Mesothelial cell of epicardium (in vitro differentiated cells): ENCODE data around the gene GALR1. TPM values are rescaled to one million over a fixed set of nuclear protein-coding genes. Genes with fewer than 3 reads are reported as not detected.
"Not testable (repeated sequence)": the region's sequence is repeated elsewhere in the genome, so short reads cannot be mapped to it uniquely, and the experiment has no call there.

ENCODE experiments used
- DNase-seq, 2 experiments: peaks; one replicate each; pipeline ENCODE4 v3.0.0; 2021; ENCODE audit warnings: low spot score in 2 of 2; ENCODE audit not compliant: unreplicated experiment in 2 of 2
- H3K27ac Mint-ChIP-seq: 2 replicates; pipeline ENCODE4 v1.8.0; 2021; ENCODE audit warnings: mixed read lengths
- H3K27me3 Mint-ChIP-seq: 2 replicates; pipeline ENCODE4 v1.8.0; 2021; ENCODE audit warnings: low read depth, mixed read lengths
- H3K36me3 Mint-ChIP-seq: 2 replicates; pipeline ENCODE4 v1.8.0; 2021; ENCODE audit warnings: mixed read lengths
- H3K4me1 Mint-ChIP-seq: 2 replicates; pipeline ENCODE4 v1.8.0; 2021; ENCODE audit warnings: mixed read lengths
- H3K4me3 Mint-ChIP-seq: 2 replicates; pipeline ENCODE4 v1.8.0; 2021; ENCODE audit warnings: mild to moderate bottlenecking, moderate library complexity, mixed read lengths
- H3K9me3 Mint-ChIP-seq: 2 replicates; pipeline ENCODE4 v1.8.0; 2021; ENCODE audit warnings: mixed read lengths
- total RNA-seq: library from RNA; stranded (reverse); gene quantifications from 3 replicates; pipeline ENCODE4 v1.2.1, GENCODE V29; 2021
- TF ChIP-seq, protein P1 (sequence below): fragments of 200-600 bp; sonication (generic); IDR thresholded peaks from one replicate; pipeline ENCODE4 v1.5.0; 2021; ENCODE audit warnings: antibody characterized with exemption; ENCODE audit not compliant: unreplicated experiment

GALR1 gene
- total RNA-seq, 1 donor from 2014 or later: not detected

DNA sequence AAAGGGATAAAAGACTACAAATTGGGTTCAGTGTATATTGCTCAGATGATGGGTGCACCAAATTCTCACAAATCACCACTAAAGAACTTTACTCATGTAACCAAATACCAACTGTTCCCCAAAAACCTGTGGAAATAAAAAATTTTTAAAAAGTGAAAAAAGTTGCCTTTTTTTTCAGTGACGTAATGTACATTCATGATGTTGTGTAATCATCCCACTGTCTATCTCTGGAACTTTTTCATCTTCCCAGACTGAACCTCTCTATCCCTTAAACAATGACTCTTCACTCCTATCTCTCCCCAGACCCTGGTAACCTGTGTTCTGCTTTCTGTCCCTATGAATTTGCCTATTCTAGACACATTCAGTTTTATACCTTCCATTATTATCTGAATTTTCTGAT is 19.0 kb upstream of the GALR1 start:
- H3K4me1 Mint-ChIP-seq: peaks cover 10% of the 10 kb centered on the region
- H3K4me3 Mint-ChIP-seq: no peak overlapping the region
- TF ChIP-seq, protein P1, sequence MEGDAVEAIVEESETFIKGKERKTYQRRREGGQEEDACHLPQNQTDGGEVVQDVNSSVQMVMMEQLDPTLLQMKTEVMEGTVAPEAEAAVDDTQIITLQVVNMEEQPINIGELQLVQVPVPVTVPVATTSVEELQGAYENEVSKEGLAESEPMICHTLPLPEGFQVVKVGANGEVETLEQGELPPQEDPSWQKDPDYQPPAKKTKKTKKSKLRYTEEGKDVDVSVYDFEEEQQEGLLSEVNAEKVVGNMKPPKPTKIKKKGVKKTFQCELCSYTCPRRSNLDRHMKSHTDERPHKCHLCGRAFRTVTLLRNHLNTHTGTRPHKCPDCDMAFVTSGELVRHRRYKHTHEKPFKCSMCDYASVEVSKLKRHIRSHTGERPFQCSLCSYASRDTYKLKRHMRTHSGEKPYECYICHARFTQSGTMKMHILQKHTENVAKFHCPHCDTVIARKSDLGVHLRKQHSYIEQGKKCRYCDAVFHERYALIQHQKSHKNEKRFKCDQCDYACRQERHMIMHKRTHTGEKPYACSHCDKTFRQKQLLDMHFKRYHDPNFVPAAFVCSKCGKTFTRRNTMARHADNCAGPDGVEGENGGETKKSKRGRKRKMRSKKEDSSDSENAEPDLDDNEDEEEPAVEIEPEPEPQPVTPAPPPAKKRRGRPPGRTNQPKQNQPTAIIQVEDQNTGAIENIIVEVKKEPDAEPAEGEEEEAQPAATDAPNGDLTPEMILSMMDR: no peak
- H3K27me3 Mint-ChIP-seq: peaks cover 28% of the 10 kb centered on the region
- DNase-seq: no peak
- no peak overlapping the region for H3K27ac Mint-ChIP-seq
- peaks cover 5% of the 10 kb centered on the region for H3K9me3 Mint-ChIP-seq
- no peaks in the 10 kb centered on the region for H3K36me3 Mint-ChIP-seq

DNA sequence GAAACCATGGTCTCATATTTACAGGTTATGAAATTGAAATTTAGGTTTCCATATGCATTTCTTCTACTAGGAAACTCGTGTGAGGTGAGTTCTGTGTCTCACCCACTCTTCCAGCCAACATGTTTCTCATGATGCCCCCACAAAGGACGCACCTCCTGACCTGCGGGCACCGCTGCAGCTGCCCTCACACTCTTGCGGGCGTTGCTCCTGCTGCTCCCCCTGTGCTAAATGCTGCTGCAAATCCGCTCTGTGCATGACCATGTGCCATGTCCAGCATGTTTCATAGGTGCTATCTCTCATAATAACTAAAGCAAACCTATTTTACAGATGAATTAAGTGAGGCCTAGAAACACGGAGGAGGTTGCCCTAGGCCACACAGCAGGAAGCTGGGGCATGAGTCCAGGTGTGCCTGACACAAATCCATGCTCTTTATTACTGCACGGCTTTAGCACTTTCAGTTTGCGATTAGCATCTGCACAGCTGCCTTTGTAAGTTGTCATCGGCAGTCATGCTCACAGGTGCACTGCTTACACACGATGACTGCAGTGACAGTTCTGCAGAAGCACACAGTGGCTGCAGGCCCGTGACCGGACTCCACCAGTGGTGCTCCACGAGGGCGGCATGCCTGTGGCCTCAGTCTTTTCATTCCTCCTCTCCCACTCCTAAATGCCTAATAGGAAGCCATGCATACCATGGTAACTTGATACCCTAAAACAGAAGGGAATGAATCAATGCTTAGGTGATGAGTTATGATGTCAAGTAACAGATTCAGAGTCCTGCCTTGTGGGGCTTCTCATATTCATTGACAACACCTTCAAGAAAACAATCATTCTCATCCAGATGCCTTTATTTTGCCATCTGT is 14.9 kb upstream of the GALR1 start:
- Mint-ChIP-seq H3K36me3 (peaks cover 6% of the 10 kb centered on the region), H3K4me3 (no peak overlapping the region), H3K27ac (no peak overlapping the region), H3K4me1 (no peaks in the 10 kb centered on the region), H3K27me3 (peaks cover 18% of the 10 kb centered on the region), H3K9me3 (peaks cover 36% of the 10 kb centered on the region)
- TF ChIP-seq, protein P1: no peak
- DNase-seq: no peak

DNA sequence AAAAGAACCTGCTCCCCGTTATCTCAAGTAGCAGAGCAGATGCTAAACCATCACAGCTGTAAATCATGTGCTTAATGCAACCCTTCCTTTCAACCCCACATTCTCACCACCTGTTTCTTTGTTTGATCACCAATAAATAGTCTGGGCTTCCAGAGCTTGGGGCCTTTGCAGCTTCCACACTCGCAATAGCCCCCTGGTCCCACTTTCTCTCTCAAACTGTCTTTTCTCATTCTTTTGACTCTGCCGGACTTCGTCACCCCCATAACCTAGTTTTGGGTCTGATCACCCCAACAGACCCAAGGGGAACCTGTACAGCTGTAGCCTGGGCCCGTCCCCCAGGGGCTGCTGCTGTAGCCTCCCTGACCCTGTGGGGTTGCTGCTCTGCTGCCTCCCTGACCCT is 10.4 kb upstream of the GALR1 start:
- not testable (repeated sequence) for H3K4me1 Mint-ChIP-seq, DNase-seq, H3K27me3 Mint-ChIP-seq, H3K4me3 Mint-ChIP-seq, H3K36me3 Mint-ChIP-seq, H3K27ac Mint-ChIP-seq
- peaks cover 53% of the 10 kb centered on the region for H3K9me3 Mint-ChIP-seq

DNA sequence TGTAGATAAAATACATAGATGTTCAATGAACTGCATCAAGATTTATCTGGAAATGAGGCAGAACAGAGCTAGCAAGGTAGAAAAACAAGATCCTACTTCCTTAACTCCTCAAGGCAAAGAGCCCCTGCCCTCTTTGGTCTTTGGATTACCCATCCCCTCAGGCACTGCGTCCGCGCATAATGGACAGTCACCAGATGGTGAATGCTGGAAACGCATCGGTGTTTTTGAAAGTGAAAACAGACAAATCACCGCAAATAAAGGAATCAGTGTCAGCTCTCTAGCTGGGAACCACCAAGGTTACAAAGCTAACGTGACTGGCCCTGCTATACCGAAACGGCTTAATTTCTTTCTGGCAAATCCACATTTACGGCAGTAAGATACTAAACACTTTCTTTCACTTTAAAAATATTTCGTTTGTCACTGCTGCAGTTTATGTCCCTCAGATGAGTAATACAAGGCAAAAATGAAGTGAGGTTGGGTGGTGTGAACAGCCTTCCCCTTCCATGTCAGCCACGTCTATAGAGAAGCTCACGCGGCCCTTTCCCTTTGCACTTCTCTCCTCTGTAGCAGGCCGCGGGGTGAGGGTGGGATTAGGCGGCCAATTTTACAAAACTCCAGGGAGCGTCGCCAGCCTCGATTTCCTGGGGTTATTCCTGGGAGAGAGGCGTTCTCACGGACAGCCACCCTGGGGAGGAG is 627 bp upstream of the GALR1 start:
- Mint-ChIP-seq H3K36me3 (no peaks in the 10 kb centered on the region), H3K4me1 (peaks cover 12% of the 10 kb centered on the region), H3K9me3 (peaks cover 15% of the 10 kb centered on the region), H3K27me3 (peaks cover 90% of the 10 kb centered on the region), H3K27ac (no peak overlapping the region), H3K4me3 (peak overlapping the region; percentile 47)
- TF ChIP-seq, protein P1: no peak
- no peak for DNase-seq

DNA sequence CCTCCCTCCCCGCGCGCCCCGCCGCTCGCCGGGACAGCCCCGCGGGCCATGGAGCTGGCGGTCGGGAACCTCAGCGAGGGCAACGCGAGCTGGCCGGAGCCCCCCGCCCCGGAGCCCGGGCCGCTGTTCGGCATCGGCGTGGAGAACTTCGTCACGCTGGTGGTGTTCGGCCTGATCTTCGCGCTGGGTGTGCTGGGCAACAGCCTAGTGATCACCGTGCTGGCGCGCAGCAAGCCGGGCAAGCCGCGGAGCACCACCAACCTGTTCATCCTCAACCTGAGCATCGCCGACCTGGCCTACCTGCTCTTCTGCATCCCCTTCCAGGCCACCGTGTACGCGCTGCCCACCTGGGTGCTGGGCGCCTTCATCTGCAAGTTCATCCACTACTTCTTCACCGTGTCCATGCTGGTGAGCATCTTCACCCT is 865 bp downstream of the GALR1 start:
- peaks cover 15% of the 10 kb centered on the region for H3K9me3 Mint-ChIP-seq
- peaks cover 12% of the 10 kb centered on the region for H3K4me1 Mint-ChIP-seq
- TF ChIP-seq, protein P1: no peak
- no peaks in the 10 kb centered on the region for H3K36me3 Mint-ChIP-seq
- DNase-seq: no peak
- peaks cover 93% of the 10 kb centered on the region for H3K27me3 Mint-ChIP-seq
- no peak overlapping the region for H3K27ac Mint-ChIP-seq
- peak overlapping the region; percentile 48 for H3K4me3 Mint-ChIP-seq
